ENCODE measurements around the gene TRMT10B. TPM values are rescaled to one million over a fixed set of nuclear protein-coding genes. Genes with fewer than 3 reads are reported as not detected.
"Not testable (repeated sequence)": the region's sequence is repeated elsewhere in the genome, so short reads cannot be mapped to it uniquely, and the experiment has no call there.

Gene TRMT10B
- total and polyA plus RNA-seq, 7 donors: 1.3 to 7.2 (median 2.9) TPM

DNA sequence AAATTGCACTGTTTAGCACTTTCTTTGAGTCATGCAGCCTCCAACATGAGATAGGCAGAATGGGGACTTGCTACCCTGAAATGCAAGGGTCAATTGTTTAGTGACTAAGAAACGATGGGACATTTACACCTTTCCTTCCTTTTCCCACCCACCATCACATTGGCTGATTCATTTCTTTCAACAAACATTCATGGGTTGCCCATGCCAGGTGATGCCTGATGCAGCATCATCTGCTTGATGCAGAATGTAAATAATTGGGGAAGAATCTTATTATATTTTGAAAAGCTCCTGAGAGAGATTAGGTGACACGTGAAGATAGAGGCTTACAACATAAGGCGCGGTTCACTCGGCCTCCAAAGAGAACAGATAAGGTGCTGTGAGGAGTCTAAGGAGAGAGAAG lies 4.5 kb upstream of the TRMT10B start:
- intact Hi-C loops (cut with DNase I): loop anchor here (5.0 to 10.0 kb wide), 4 partner anchors 167 to 646 kb away; partner anchors contain the start of gene ALDH1B1 (in 1 of the 2)

DNA sequence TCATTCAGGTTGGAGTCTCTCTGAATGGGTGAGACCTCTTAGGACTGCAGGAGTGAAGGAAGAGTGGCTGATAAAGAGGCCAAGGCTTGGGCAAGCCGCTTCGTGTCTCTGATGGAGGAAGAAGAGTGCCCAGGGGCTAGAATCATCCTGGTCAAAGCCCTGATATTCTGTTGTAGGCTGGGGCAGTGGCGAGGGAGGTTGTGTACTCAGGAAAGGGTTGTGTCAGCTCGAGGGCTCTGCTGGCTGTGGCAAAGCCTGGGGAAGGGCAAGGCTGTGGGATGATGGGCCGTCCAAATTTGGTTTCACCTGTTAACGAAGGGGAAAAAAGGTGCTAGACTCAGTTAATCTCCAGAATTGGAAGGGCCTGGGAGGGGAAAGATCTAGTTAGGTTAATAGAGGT lies 2.4 kb upstream of the TRMT10B start:
- no peaks in the 10 kb centered on the region for H3K9me3 ChIP-seq
- DNase-seq (no peak), ATAC-seq (no peak)
- 79 to 88% (median 82%) methylated on average over 6 of the region's 6 CpGs for WGBS, 3 donors
- no peak overlapping the region for H3K27ac ChIP-seq
- H3K36me3 ChIP-seq (ENCODE audit: insufficient read depth in 1 of 2, low read depth in 1 of 2): no peaks in the 10 kb centered on the region
- no peaks in the 10 kb centered on the region for H3K27me3 ChIP-seq (ENCODE audit: insufficient read depth in 3 of 3, low read length in 2 of 3)
- no peaks in the 10 kb centered on the region for H3K4me1 ChIP-seq
- intact Hi-C loops (cut with DNase I): loop anchor here in 1 of 2 donors (5.0 kb wide), 1 partner anchor 51 kb away; the partner anchor contains the start of gene DCAF10
- H3K4me3 ChIP-seq: no peak overlapping the region
- TF ChIP-seq, protein P1, sequence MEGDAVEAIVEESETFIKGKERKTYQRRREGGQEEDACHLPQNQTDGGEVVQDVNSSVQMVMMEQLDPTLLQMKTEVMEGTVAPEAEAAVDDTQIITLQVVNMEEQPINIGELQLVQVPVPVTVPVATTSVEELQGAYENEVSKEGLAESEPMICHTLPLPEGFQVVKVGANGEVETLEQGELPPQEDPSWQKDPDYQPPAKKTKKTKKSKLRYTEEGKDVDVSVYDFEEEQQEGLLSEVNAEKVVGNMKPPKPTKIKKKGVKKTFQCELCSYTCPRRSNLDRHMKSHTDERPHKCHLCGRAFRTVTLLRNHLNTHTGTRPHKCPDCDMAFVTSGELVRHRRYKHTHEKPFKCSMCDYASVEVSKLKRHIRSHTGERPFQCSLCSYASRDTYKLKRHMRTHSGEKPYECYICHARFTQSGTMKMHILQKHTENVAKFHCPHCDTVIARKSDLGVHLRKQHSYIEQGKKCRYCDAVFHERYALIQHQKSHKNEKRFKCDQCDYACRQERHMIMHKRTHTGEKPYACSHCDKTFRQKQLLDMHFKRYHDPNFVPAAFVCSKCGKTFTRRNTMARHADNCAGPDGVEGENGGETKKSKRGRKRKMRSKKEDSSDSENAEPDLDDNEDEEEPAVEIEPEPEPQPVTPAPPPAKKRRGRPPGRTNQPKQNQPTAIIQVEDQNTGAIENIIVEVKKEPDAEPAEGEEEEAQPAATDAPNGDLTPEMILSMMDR (IDR thresholded peaks at IDR 0.05): no peak

More for the DNA sequence above, 4.5 kb upstream of the TRMT10B start:
- ATAC-seq (no peak), DNase-seq (no peak)
- H3K36me3 ChIP-seq (ENCODE audit: insufficient read depth in 1 of 2, low read depth in 1 of 2): no peaks in the 10 kb centered on the region
- no peak overlapping the region for H3K4me3 ChIP-seq
- H3K4me1 ChIP-seq: no peaks in the 10 kb centered on the region
- no peaks in the 10 kb centered on the region for H3K9me3 ChIP-seq
- TF ChIP-seq, protein P1 (IDR thresholded peaks at IDR 0.05): no peak
- no peak overlapping the region for H3K27ac ChIP-seq
- H3K27me3 ChIP-seq (ENCODE audit: insufficient read depth in 3 of 3, low read length in 2 of 3): no peaks in the 10 kb centered on the region
- WGBS, 3 donors: 76 to 81% (median 81%) methylated on average over 5 of the region's 5 CpGs

DNA sequence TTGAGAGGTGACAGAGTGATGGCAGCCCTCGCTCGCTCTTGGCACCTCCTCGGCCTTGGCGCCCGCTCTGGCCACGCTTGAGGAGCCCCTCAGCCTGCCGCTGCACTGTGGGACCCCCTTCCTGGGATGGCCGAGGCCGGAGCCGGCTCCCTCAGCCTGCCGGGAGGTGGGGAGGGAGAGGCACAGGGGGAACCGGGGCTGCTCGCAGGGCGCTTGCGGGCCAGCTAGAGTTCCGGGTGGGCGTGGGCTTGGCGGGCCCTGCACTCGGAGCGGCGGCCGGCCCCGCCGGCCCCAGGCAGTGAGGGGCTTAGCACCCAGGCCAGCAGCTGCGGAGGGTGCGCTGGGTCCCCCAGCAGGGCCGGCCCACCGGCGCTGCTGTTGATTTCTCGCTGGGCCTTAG lies 1.9 kb upstream of the TRMT10B start:
- H3K4me3 ChIP-seq; H3K4me1 ChIP-seq; H3K36me3 ChIP-seq (ENCODE audit: insufficient read depth in 1 of 2, low read depth in 1 of 2); DNase-seq; H3K9me3 ChIP-seq; ATAC-seq; H3K27me3 ChIP-seq (ENCODE audit: insufficient read depth in 3 of 3, low read length in 2 of 3); H3K27ac ChIP-seq: not testable (repeated sequence)
- WGBS, 3 donors: 87 to 96% (median 95%) methylated on average over 13 to 30 of the region's 30 CpGs
- intact Hi-C loops (cut with DNase I): loop anchor here in 1 of 2 donors (5.0 kb wide), 1 partner anchor 51 kb away; the partner anchor contains the start of gene DCAF10

DNA sequence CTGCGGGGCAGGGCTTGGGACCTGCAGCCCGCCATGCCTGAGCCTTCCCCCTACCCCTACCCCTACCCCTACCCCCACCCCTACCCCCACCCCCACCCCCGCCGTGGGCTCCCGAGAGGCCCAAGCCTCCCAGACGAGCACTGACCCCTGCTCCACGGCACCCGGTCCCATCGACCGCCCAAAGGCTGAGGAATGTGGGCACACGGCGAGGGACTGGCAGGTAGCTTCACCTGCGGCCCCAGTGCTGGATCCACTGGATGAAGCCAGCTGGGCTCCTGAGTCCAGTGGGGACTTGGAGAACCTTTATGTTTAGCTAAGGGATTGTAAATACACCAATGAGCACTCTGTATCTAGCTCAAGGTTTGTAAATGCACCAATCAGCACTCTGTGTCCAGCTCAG lies 1.5 kb upstream of the TRMT10B start:
- not testable (repeated sequence) for ATAC-seq; H3K9me3 ChIP-seq; H3K4me3 ChIP-seq; DNase-seq; H3K27ac ChIP-seq; H3K27me3 ChIP-seq (ENCODE audit: insufficient read depth in 3 of 3, low read length in 2 of 3); H3K4me1 ChIP-seq; H3K36me3 ChIP-seq (ENCODE audit: insufficient read depth in 1 of 2, low read depth in 1 of 2)
- 91 to 97% (median 95%) methylated on average over 8 to 13 of the region's 13 CpGs for WGBS, 3 donors
- intact Hi-C loops (cut with DNase I): loop anchor here in 1 of 2 donors (5.0 kb wide), 1 partner anchor 50 kb away; the partner anchor contains the start of gene DCAF10

DNA sequence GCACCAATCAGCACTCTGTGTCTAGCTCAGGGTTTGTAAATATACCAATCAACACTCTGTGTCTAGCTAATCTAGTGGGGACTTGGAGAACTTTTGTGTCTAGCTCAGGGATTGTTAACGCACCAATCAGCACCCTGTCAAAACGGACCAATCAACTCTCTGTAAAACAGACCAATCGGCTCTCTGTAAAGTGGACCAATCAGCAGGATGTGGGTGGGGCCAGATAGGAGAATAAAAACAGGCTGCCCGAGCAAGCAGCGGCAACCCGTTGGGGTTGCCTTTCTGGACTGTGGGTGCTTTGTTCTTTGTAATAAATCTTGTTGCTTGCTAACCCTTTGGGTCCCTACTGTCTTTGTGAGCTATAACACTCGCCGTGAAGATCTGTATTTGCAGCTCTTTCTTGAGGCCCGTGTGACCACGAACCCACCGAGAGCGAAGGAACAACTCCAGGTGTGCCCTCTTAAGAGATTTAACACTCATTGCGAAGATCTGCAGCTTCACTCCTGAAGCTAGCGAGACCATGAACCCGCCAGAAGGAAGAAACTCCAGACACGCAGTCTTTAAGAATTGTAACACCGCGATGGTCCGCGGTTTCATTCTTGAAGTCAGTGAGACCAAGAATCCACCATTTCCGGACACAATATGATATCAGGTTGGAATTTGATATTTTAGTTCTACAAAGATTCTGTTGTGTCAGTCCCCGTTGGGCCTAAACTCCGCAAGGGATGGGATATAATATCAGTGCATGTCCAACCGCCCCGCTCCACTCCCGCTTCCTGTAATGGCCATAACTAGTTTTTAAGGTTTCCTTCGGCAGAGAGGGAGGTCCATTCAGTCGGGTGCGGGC lies 740 bp upstream of the TRMT10B start:
- Histone ChIP-seq H3K4me1 (no peaks in the 10 kb centered on the region), H3K4me3 (peak overlapping the region; percentile 86), H3K27me3 (ENCODE audit: insufficient read depth in 3 of 3, low read length in 2 of 3) (no peaks in the 10 kb centered on the region), H3K27ac (peak overlapping the region; percentile 86), H3K9me3 (no peaks in the 10 kb centered on the region), H3K36me3 (ENCODE audit: insufficient read depth in 1 of 2, low read depth in 1 of 2) (peaks cover 0 to 8% of the 10 kb centered on the region in 2 donors)
- intact Hi-C loops (cut with DNase I): loop anchor here in 1 of 2 donors (5.0 kb wide), 1 partner anchor 49 kb away; the partner anchor contains the start of gene DCAF10
- 90 to 93% (median 90%) methylated on average over 29 of the region's 29 CpGs for WGBS, 3 donors
- DNase-seq (no peak), ATAC-seq (no peak)
- TF ChIP-seq, protein P1 (IDR thresholded peaks at IDR 0.05): no peak

Measured in psoas muscle (tissue), 8 donors.